Measurements from ENCODE around the gene CCL14.

CCL14 gene

GRCh38 chr17:35981908-35982330, 4.6 kb downstream of the CCL14 start:
- no peak for TF ChIP-seq JUND (IDR thresholded peaks at IDR 0.05; ENCODE audit: low read depth)
- no peak for DNase-seq (ENCODE audit: low read depth in 1 of 2, low spot score in 1 of 2)
- in situ Hi-C loops (cut with HindIII; ENCODE audit: low pct_unique_long_range_greater_than_20kb, low sequenced_read_pairs), result no loop called here

- in situ Hi-C loops (cut with HindIII; ENCODE audit: low pct_unique_long_range_greater_than_20kb, low sequenced_read_pairs), result no loop called here
- TF ChIP-seq JUND (IDR thresholded peaks at IDR 0.05; ENCODE audit: low read depth), result no peak
- no peak for DNase-seq (ENCODE audit: low read depth in 1 of 2, low spot score in 1 of 2)
These were observed 5.3 kb downstream of the CCL14 start, which contains the start of gene CCL16 for GRCh38 chr17:35981246-35981645. Gene CCL16 (minus strand): TSS chr17:35981497. CDS start chr17:35981420, 77 bp downstream.

GRCh38 chr17:35978346-35978745, 8.2 kb downstream of the CCL14 start:
- DNase-seq (ENCODE audit: low read depth in 1 of 2, low spot score in 1 of 2), result no peak
- in situ Hi-C loops (cut with HindIII; ENCODE audit: low pct_unique_long_range_greater_than_20kb, low sequenced_read_pairs), result no loop called here
- TF ChIP-seq JUND (IDR thresholded peaks at IDR 0.05; ENCODE audit: low read depth), result no peak

- DNase-seq (ENCODE audit: low read depth in 1 of 2, low spot score in 1 of 2), result no peak
- in situ Hi-C loops (cut with HindIII; ENCODE audit: low pct_unique_long_range_greater_than_20kb, low sequenced_read_pairs), result no loop called here
- TF ChIP-seq JUND (IDR thresholded peaks at IDR 0.05; ENCODE audit: low read depth), result no peak
These were observed 9.0 kb downstream of the CCL14 start for GRCh38 chr17:35977509-35977908.

- DNase-seq (ENCODE audit: low read depth in 1 of 2, low spot score in 1 of 2), result no peak
These were observed 12.9 kb downstream of the CCL14 start for GRCh38 chr17:35973333-35974260.

GRCh38 chr17:35972945-35973332, 13.6 kb downstream of the CCL14 start:
- DNase-seq (ENCODE audit: low read depth in 1 of 2, low spot score in 1 of 2), result no peak
- in situ Hi-C loops (cut with HindIII; ENCODE audit: low pct_unique_long_range_greater_than_20kb, low sequenced_read_pairs), result no loop called here
- TF ChIP-seq JUND (IDR thresholded peaks at IDR 0.05; ENCODE audit: low read depth), result no peak

More at GRCh38 chr17:35973333-35974260, 12.9 kb downstream of the CCL14 start:
- in situ Hi-C loops (cut with HindIII; ENCODE audit: low pct_unique_long_range_greater_than_20kb, low sequenced_read_pairs), result no loop called here
- TF ChIP-seq JUND (IDR thresholded peaks at IDR 0.05; ENCODE audit: low read depth), result no peak

- no peak for TF ChIP-seq JUND (IDR thresholded peaks at IDR 0.05; ENCODE audit: low read depth)
- no peak for DNase-seq (ENCODE audit: low read depth in 1 of 2, low spot score in 1 of 2)
- in situ Hi-C loops (cut with HindIII; ENCODE audit: low pct_unique_long_range_greater_than_20kb, low sequenced_read_pairs), result no loop called here
These were observed 14.0 kb downstream of the CCL14 start for GRCh38 chr17:35972535-35972934.

- in situ Hi-C loops (cut with HindIII; ENCODE audit: low pct_unique_long_range_greater_than_20kb, low sequenced_read_pairs), result no loop called here
These were observed 14.5 kb downstream of the CCL14 start for GRCh38 chr17:35972066-35972465.

GRCh38 chr17:35969558-35970380, 16.8 kb downstream of the CCL14 start:
- DNase-seq (ENCODE audit: low read depth in 1 of 2, low spot score in 1 of 2), result peak; percentile 41 to 88
- in situ Hi-C loops (cut with HindIII; ENCODE audit: low pct_unique_long_range_greater_than_20kb, low sequenced_read_pairs), result no loop called here
- no peak for TF ChIP-seq JUND (IDR thresholded peaks at IDR 0.05; ENCODE audit: low read depth)

More at GRCh38 chr17:35972066-35972465, 14.5 kb downstream of the CCL14 start:
- no peak for TF ChIP-seq JUND (IDR thresholded peaks at IDR 0.05; ENCODE audit: low read depth)
- DNase-seq (ENCODE audit: low read depth in 1 of 2, low spot score in 1 of 2), result no peak

- in situ Hi-C loops (cut with HindIII; ENCODE audit: low pct_unique_long_range_greater_than_20kb, low sequenced_read_pairs), result no loop called here
- DNase-seq (ENCODE audit: low read depth in 1 of 2, low spot score in 1 of 2), result no peak
- no peak for TF ChIP-seq JUND (IDR thresholded peaks at IDR 0.05; ENCODE audit: low read depth)
These were observed 17.9 kb downstream of the CCL14 start for GRCh38 chr17:35968520-35969054.

GRCh38 chr17:35965272-35965671, 21.3 kb downstream of the CCL14 start:
- no peak for DNase-seq (ENCODE audit: low read depth in 1 of 2, low spot score in 1 of 2)
- in situ Hi-C loops (cut with HindIII; ENCODE audit: low pct_unique_long_range_greater_than_20kb, low sequenced_read_pairs), result no loop called here
- no peak for TF ChIP-seq JUND (IDR thresholded peaks at IDR 0.05; ENCODE audit: low read depth)

GRCh38 chr17:35963663-35964062, 22.9 kb downstream of the CCL14 start:
- DNase-seq (ENCODE audit: low read depth in 1 of 2, low spot score in 1 of 2), result no peak
- in situ Hi-C loops (cut with HindIII; ENCODE audit: low pct_unique_long_range_greater_than_20kb, low sequenced_read_pairs), result no loop called here
- TF ChIP-seq JUND (IDR thresholded peaks at IDR 0.05; ENCODE audit: low read depth), result no peak
